ENCODE data around the gene CYP4F3. TPM values are rescaled to one million over a fixed set of nuclear protein-coding genes. Genes with fewer than 3 reads are reported as not detected.
"Not testable (repeated sequence)": the region's sequence is repeated elsewhere in the genome, so short reads cannot be mapped to it uniquely, and the experiment has no call there.

CYP4F3 gene
- polyA plus RNA-seq, 3 donors, result 0.56 to 1.2 (median 0.92) TPM

DNA sequence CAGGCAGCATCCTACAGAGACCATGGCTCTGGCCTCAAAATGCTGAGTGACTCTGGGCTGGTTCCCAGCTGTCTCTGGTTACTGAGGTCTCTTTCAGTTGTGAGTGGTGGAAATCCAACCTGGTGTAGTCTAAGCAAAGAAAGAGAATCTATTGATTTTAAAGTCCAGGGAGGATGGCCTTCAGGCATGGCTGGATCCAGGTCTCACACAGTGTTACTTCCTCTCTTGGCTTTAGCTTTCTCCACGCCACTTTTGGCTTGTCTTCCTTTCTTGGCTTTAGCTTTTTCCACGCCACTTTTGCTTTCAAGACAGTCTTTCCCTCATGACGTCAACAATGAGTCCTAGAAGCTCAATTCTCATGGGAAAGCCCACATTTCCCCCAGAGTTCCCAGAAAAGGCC lies 4.1 kb downstream of the CYP4F3 start:
- TF ChIP-seq, protein P1, sequence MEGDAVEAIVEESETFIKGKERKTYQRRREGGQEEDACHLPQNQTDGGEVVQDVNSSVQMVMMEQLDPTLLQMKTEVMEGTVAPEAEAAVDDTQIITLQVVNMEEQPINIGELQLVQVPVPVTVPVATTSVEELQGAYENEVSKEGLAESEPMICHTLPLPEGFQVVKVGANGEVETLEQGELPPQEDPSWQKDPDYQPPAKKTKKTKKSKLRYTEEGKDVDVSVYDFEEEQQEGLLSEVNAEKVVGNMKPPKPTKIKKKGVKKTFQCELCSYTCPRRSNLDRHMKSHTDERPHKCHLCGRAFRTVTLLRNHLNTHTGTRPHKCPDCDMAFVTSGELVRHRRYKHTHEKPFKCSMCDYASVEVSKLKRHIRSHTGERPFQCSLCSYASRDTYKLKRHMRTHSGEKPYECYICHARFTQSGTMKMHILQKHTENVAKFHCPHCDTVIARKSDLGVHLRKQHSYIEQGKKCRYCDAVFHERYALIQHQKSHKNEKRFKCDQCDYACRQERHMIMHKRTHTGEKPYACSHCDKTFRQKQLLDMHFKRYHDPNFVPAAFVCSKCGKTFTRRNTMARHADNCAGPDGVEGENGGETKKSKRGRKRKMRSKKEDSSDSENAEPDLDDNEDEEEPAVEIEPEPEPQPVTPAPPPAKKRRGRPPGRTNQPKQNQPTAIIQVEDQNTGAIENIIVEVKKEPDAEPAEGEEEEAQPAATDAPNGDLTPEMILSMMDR (IDR thresholded peaks at IDR 0.05), result no peak
- intact Hi-C loops (cut with micrococcal nuclease), result no loop called here
- no peaks in the 10 kb centered on the region for H3K79me2 ChIP-seq (ENCODE audit: insufficient read depth, low read length)
- H3K4me2 ChIP-seq (replicated peaks; ENCODE audit: extremely low read depth, low read length, poor library complexity, severe bottlenecking), result no peak overlapping the region
- H3K9me3 Mint-ChIP-seq, result peaks cover 0 to 7% (median 1%) of the 10 kb centered on the region in 7 donors
- H3K4me3 ChIP-seq (replicated peaks in 1 of 3; ENCODE audit: low read depth in 2 of 3, low read length in 3 of 3), result no peak overlapping the region
- H3K4me1 ChIP-seq (ENCODE audit: control insufficient read depth in 1 of 2, insufficient read depth in 2 of 2, low read length in 2 of 2), result peaks cover 29 to 30% of the 10 kb centered on the region in 2 donors
- peaks cover 0 to 29% of the 10 kb centered on the region in 2 donors for H3K36me3 Mint-ChIP-seq
- no peaks in the 10 kb centered on the region for H3K27me3 ChIP-seq (ENCODE audit: control insufficient read depth in 2 of 2, insufficient read depth in 2 of 2, low read length in 2 of 2)
- H3K27ac Mint-ChIP-seq, result no peak overlapping the region
- H3K4me1 Mint-ChIP-seq, result peaks cover 31% of the 10 kb centered on the region
- no peak overlapping the region for H2AFZ ChIP-seq (ENCODE audit: insufficient read depth, low read depth, low read length, poor library complexity, severe bottlenecking)
- DNase-seq, result no peak
- H3K27ac ChIP-seq (ENCODE audit: low read depth in 1 of 2, low read length in 2 of 2), result no peak overlapping the region
- H3K9ac ChIP-seq (ENCODE audit: insufficient read depth, low read length, poor library complexity, severe bottlenecking), result no peak overlapping the region
- no peaks in the 10 kb centered on the region for H3K36me3 ChIP-seq (replicated peaks in 1 of 2; ENCODE audit: control insufficient read depth in 1 of 2, insufficient read depth in 2 of 2, low read length in 2 of 2)
- 72% methylated on average over 3 of the region's 3 CpGs for WGBS (ENCODE audit: insufficient coverage)
- peaks cover 2 to 3% (median 3%) of the 10 kb centered on the region in 3 donors for H3K27me3 Mint-ChIP-seq (ENCODE audit: low read depth in 3 of 3)
- H3K4me3 Mint-ChIP-seq, result no peak overlapping the region
- H3K9me3 ChIP-seq (replicated peaks in 1 of 2; ENCODE audit: control insufficient read depth in 1 of 2, insufficient read depth in 1 of 2, low read length in 2 of 2), result no peaks in the 10 kb centered on the region
- no peaks in the 10 kb centered on the region for H4K20me1 ChIP-seq (ENCODE audit: insufficient read depth, low read length)

DNA sequence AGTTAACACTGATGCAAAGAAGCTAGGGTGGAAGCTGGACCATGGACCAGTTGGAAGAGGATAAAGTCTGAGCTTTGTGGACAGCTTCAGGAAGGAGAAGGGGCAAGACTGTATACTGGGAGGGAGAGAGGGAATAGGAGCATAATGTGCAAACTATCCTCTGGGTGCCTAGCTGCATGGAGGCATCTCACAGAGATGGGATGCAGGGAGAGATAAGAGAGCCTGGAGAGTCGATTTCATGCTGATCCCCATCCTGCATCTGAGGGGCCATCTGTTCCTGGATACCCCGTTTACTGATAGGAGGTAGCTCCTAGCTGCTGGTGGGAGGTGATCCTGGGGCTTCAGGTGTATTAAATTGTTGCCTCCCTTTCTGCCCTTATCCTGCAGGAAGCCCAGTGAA lies 8.8 kb downstream of the CYP4F3 start:
- Histone ChIP-seq H3K9me3 (replicated peaks in 1 of 2; ENCODE audit: control insufficient read depth in 1 of 2, insufficient read depth in 1 of 2, low read length in 2 of 2) (no peaks in the 10 kb centered on the region), H3K36me3 (replicated peaks in 1 of 2; ENCODE audit: control insufficient read depth in 1 of 2, insufficient read depth in 2 of 2, low read length in 2 of 2) (no peaks in the 10 kb centered on the region), H3K4me1 (ENCODE audit: control insufficient read depth in 1 of 2, insufficient read depth in 2 of 2, low read length in 2 of 2) (no peaks in the 10 kb centered on the region), H3K27ac (ENCODE audit: low read depth in 1 of 2, low read length in 2 of 2) (no peak overlapping the region), H3K27me3 (ENCODE audit: control insufficient read depth in 2 of 2, insufficient read depth in 2 of 2, low read length in 2 of 2) (no peaks in the 10 kb centered on the region), H2AFZ (ENCODE audit: insufficient read depth, low read depth, low read length, poor library complexity, severe bottlenecking) (no peak overlapping the region), H3K4me3 (replicated peaks in 1 of 3; ENCODE audit: low read depth in 2 of 3, low read length in 3 of 3) (no peak overlapping the region), H3K9ac (ENCODE audit: insufficient read depth, low read length, poor library complexity, severe bottlenecking) (no peak overlapping the region), H4K20me1 (ENCODE audit: insufficient read depth, low read length) (no peaks in the 10 kb centered on the region), H3K4me2 (replicated peaks; ENCODE audit: extremely low read depth, low read length, poor library complexity, severe bottlenecking) (no peak overlapping the region), H3K79me2 (ENCODE audit: insufficient read depth, low read length) (no peaks in the 10 kb centered on the region)
- H3K9me3 Mint-ChIP-seq, result peaks cover 0 to 5% (median 2%) of the 10 kb centered on the region in 7 donors
- H3K27ac Mint-ChIP-seq, result no peak overlapping the region
- no peaks in the 10 kb centered on the region for H3K4me1 Mint-ChIP-seq
- peaks cover 3 to 14% (median 12%) of the 10 kb centered on the region in 3 donors for H3K27me3 Mint-ChIP-seq (ENCODE audit: low read depth in 3 of 3)
- no peak overlapping the region for H3K4me3 Mint-ChIP-seq
- TF ChIP-seq, protein P1 (IDR thresholded peaks at IDR 0.05), result no peak
- intact Hi-C loops (cut with micrococcal nuclease), result no loop called here
- DNase-seq, result no peak
- H3K36me3 Mint-ChIP-seq, result peaks cover 2 to 53% of the 10 kb centered on the region in 2 donors
- WGBS (ENCODE audit: insufficient coverage), result 89% methylated on average over 1 of the region's 2 CpGs

DNA sequence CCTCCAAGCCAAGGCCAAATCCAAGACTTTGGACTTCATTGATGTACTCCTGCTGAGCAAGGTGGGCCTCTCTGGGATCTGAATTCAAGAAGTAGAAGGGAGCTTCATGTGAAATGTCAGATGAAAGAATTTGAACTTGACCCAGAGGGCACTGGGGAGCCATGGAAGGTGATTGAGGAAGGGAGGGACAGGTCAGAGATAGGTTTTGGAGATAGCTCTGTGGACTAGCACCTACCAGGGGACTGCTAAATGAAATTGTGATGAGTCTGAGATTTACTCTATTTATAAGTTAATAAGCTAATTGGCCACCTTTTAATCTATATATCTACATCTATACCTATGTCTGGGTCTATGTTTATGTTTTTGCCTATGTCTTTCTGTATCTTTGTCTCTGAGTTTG lies 9.4 kb downstream of the CYP4F3 start:
- H3K4me3 ChIP-seq (replicated peaks in 1 of 3; ENCODE audit: low read depth in 2 of 3, low read length in 3 of 3); H3K27me3 ChIP-seq (ENCODE audit: control insufficient read depth in 2 of 2, insufficient read depth in 2 of 2, low read length in 2 of 2); H3K9ac ChIP-seq (ENCODE audit: insufficient read depth, low read length, poor library complexity, severe bottlenecking); H3K4me2 ChIP-seq (replicated peaks; ENCODE audit: extremely low read depth, low read length, poor library complexity, severe bottlenecking); H4K20me1 ChIP-seq (ENCODE audit: insufficient read depth, low read length); H3K27ac ChIP-seq (ENCODE audit: low read depth in 1 of 2, low read length in 2 of 2); H3K4me1 Mint-ChIP-seq; H3K36me3 ChIP-seq (replicated peaks in 1 of 2; ENCODE audit: control insufficient read depth in 1 of 2, insufficient read depth in 2 of 2, low read length in 2 of 2); H3K9me3 Mint-ChIP-seq; H3K79me2 ChIP-seq (ENCODE audit: insufficient read depth, low read length); intact Hi-C loops (cut with micrococcal nuclease); H3K4me3 Mint-ChIP-seq; H3K4me1 ChIP-seq (ENCODE audit: control insufficient read depth in 1 of 2, insufficient read depth in 2 of 2, low read length in 2 of 2); DNase-seq; H2AFZ ChIP-seq (ENCODE audit: insufficient read depth, low read depth, low read length, poor library complexity, severe bottlenecking); H3K9me3 ChIP-seq (replicated peaks in 1 of 2; ENCODE audit: control insufficient read depth in 1 of 2, insufficient read depth in 1 of 2, low read length in 2 of 2): not testable (repeated sequence)
- Mint-ChIP-seq H3K27ac (peak overlapping the region in 1 of 7 donors; percentile 18), H3K36me3 (peaks cover 2 to 52% of the 10 kb centered on the region in 2 donors), H3K27me3 (ENCODE audit: low read depth in 3 of 3) (peaks cover 3 to 17% (median 12%) of the 10 kb centered on the region in 3 donors)

Measured in CD14-positive monocyte (primary cell).